HepG2 (cell line): ENCODE data around the gene ANXA5. TPM values are rescaled to one million over a fixed set of nuclear protein-coding genes. Genes with fewer than 3 reads are reported as not detected.

Experiments
- CBFB ChIP-seq: sonication (generic); formaldehyde crosslinking; IDR thresholded peaks from 2 replicates; pipeline ENCODE4 v1.4.0; 2020; ENCODE audit warnings: missing genetic modification reagents
- CCDC6 ChIP-seq: sonication (generic); formaldehyde crosslinking; IDR thresholded peaks from 2 replicates; pipeline ENCODE4 v1.8.1; 2022; ENCODE audit warnings: mild to moderate bottlenecking, missing genetic modification reagents, moderate library complexity
- GATAD1 ChIP-seq: IDR thresholded peaks from 2 replicates; pipeline ENCODE4 v1.6.1; 2016; ENCODE audit warnings: missing genetic modification reagents, missing compliant biosample characterization
- ISL2 ChIP-seq: sonication (generic); formaldehyde crosslinking; IDR thresholded peaks from 2 replicates; pipeline ENCODE4 v1.5.0; 2020; ENCODE audit warnings: missing genetic modification reagents
- KAT8 ChIP-seq: IDR thresholded peaks from 2 replicates; pipeline ENCODE4 v1.6.1; 2016; ENCODE audit warnings: missing genetic modification reagents, missing compliant biosample characterization
- NAIF1 ChIP-seq: sonication (generic); formaldehyde crosslinking; IDR thresholded peaks from 2 replicates; pipeline ENCODE4 v1.5.0; 2020; ENCODE audit warnings: mild to moderate bottlenecking, missing genetic modification reagents, borderline replicate concordance
- NR2F1 ChIP-seq, 2 experiments: fragments of 450-650 bp in 1 of 2; formaldehyde crosslinking in 1 of 2; IDR thresholded peaks; 2 replicates each; pipeline versions ENCODE4 v1.5.0 to v1.6.1; 2016 to 2020; ENCODE audit warnings: mild to moderate bottlenecking in 1 of 2, missing compliant biosample characterization in 1 of 2, missing genetic modification reagents in 1 of 2, moderate library complexity in 1 of 2
- RFX5 ChIP-seq: IDR thresholded peaks from 2 replicates; pipeline ENCODE4 v1.6.1; 2011; ENCODE audit warnings: low read depth, low read length, improper control_type of control experiment
- SP5 ChIP-seq: IDR thresholded peaks from 2 replicates; pipeline ENCODE4 v1.6.1; 2016; ENCODE audit warnings: low read depth, borderline replicate concordance
- TBX3 ChIP-seq: fragments of 450-650 bp; IDR thresholded peaks from 2 replicates; pipeline ENCODE4 v1.6.1; 2017; ENCODE audit warnings: antibody characterized with exemption, mild to moderate bottlenecking, inconsistent platforms, borderline replicate concordance
- YEATS4 ChIP-seq: sonication (generic); formaldehyde crosslinking; IDR thresholded peaks from 2 replicates; pipeline ENCODE4 v1.4.0; 2020; ENCODE audit warnings: missing genetic modification reagents, borderline replicate concordance
- ZNF558 ChIP-seq: sonication (generic); formaldehyde crosslinking; IDR thresholded peaks from 2 replicates; pipeline ENCODE4 v1.9.0; 2022; ENCODE audit warnings: mild to moderate bottlenecking, missing genetic modification reagents, borderline replicate concordance
- ZNF839 ChIP-seq: sonication (generic); formaldehyde crosslinking; IDR thresholded peaks from 2 replicates; pipeline ENCODE4 v1.4.0; 2020; ENCODE audit warnings: missing genetic modification reagents, mild to moderate bottlenecking, borderline replicate concordance
- polyA plus RNA-seq, 8 experiments: library from polyadenylated mRNA; depleted of rRNA in 3 of 8; stranded (reverse) in 7 of 8; unstranded in 1 of 8; fragments of >200 nt; fragmentation: Illumina TruSeq in 4 of 8; extraction: Trizol in 4 of 8; gene quantifications; 2 replicates each; pipeline versions ENCODE4 v1.2.1 to v1.2.3, GENCODE V29; 2011 to 2016; ENCODE audit warnings: low read depth in 4 of 8, missing spikeins in 1 of 8, mixed read lengths in 1 of 8; ENCODE audit not compliant: insufficient read depth in 1 of 8
- total RNA-seq, 5 experiments: library from RNA; depleted of rRNA; stranded (reverse); fragments of >200 nt; fragmentation: Illumina TruSeq; extraction: Trizol; gene quantifications; 2 replicates each; pipeline ENCODE4 v1.2.3, GENCODE V29; 2016; ENCODE audit warnings: low read depth in 1 of 5
- TF ChIP-seq, protein P1 (sequence below): sonication (generic); formaldehyde crosslinking; IDR thresholded peaks from 2 replicates; pipeline ENCODE4 v1.5.0; 2020; ENCODE audit warnings: mild to moderate bottlenecking, missing genetic modification reagents
- TF ChIP-seq, protein P2 (sequence below), 2 experiments: sonication (generic) in 1 of 2; formaldehyde crosslinking in 1 of 2; IDR thresholded peaks; 2 replicates each; pipeline versions ENCODE4 v1.4.0 to v1.6.1; 2018 to 2020; ENCODE audit warnings: missing genetic modification reagents in 2 of 2, borderline replicate concordance in 1 of 2, low read depth in 1 of 2, mild to moderate bottlenecking in 1 of 2, missing biosample characterization in 1 of 2
- TF ChIP-seq, protein P3 (sequence below): sonication (generic); formaldehyde crosslinking; IDR thresholded peaks from 2 replicates; pipeline ENCODE4 v1.4.0; 2020; ENCODE audit warnings: mild to moderate bottlenecking, missing genetic modification reagents
- TF ChIP-seq, protein P4 (sequence below): sonication (generic); formaldehyde crosslinking; conservative IDR thresholded peaks from 2 replicates; pipeline ENCODE4 v1.8.0; 2022; ENCODE audit warnings: low read depth, missing genetic modification reagents
- TF ChIP-seq, protein P5 (sequence below): sonication (generic); formaldehyde crosslinking; IDR thresholded peaks from 2 replicates; pipeline ENCODE4 v1.5.0; 2020; ENCODE audit warnings: missing genetic modification reagents

ANXA5 gene
- total and polyA plus RNA-seq, 2 of the 13 experiments (the other 11 are each of a cell fraction or from before 2014, with no cell fraction given): 209 to 342 TPM

DNA sequence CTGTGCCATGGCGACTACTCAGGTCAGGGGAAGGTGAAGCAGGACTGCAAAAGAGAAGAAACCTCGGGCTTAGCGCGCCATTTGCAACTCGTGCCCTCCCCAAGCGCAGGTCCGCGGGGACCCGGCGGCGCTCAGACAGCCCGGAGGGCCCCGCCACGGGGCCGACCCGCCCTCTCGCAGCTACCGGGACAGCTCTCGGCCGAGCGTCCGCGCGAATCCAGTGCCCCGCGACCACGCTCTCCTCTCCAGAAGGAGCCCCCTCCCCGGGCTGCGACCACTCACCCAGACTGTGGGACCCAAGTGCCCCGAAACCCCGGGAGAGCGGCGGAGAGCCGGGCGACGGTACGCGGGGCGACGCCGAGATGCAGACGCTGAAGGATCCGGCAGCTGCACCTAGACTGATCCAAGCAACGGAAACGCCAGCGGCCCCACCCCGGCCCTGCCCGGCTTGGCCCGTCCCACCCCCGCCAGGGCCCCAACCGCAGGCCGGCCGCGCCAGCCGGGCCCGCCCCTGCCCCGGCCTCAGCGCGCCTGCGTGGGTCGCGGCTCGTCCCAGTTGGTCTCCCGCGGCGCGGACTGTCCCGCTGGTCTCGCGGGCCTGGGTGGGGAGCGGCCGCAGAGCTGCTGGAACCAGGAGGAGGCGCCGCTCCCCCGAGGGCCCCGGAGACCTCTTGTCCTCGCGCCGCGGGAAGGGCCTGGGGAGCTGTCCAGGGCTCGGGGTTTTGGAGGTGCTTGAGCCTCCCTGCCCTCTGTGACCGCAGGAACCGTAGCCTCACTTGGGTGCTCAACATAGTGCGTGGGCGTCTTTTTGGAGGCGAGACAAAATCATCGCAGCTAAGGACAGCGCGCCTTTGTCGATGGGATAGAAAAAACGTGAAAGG is at the start of gene ANXA5 (continued):
- TF ChIP-seq, protein P1, sequence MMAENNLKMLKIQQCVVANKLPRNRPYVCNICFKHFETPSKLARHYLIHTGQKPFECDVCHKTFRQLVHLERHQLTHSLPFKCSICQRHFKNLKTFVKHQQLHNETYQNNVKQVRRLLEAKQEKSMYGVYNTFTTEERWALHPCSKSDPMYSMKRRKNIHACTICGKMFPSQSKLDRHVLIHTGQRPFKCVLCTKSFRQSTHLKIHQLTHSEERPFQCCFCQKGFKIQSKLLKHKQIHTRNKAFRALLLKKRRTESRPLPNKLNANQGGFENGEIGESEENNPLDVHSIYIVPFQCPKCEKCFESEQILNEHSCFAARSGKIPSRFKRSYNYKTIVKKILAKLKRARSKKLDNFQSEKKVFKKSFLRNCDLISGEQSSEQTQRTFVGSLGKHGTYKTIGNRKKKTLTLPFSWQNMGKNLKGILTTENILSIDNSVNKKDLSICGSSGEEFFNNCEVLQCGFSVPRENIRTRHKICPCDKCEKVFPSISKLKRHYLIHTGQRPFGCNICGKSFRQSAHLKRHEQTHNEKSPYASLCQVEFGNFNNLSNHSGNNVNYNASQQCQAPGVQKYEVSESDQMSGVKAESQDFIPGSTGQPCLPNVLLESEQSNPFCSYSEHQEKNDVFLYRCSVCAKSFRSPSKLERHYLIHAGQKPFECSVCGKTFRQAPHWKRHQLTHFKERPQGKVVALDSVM (CRISPR knock-in tag): 0 out of 2 replicates have a peak, but pooled peaks have one; percentile 21
- TF ChIP-seq ZNF839 (CRISPR knock-in tag) (no peak), CBFB (CRISPR knock-in tag) (no peak), SP5 (CRISPR knock-in tag) (no peak), ZNF558 (CRISPR knock-in tag) (peak; percentile 59; the same call in 1 of the 2 replicates), KAT8 (CRISPR knock-in tag) (0 out of 2 replicates have a peak, but pooled peaks have one; percentile 20), TBX3 (no peak), NR2F1 (CRISPR knock-in tag; IDR thresholded peaks at IDR 0.05) (no peak), RFX5 (no peak), GATAD1 (peak; percentile 58; the same call in 1 of the 2 replicates), NAIF1 (peak; percentile 74; the same call in 1 of the 2 replicates), ISL2 (CRISPR knock-in tag) (0 out of 2 replicates have a peak, but pooled peaks have one; percentile 23), YEATS4 (0 out of 2 replicates have a peak, but pooled peaks have one; percentile 60), CCDC6 (CRISPR knock-in tag) (peak; percentile 53; the same call in 1 of the 2 replicates)
- TF ChIP-seq, protein P2, sequence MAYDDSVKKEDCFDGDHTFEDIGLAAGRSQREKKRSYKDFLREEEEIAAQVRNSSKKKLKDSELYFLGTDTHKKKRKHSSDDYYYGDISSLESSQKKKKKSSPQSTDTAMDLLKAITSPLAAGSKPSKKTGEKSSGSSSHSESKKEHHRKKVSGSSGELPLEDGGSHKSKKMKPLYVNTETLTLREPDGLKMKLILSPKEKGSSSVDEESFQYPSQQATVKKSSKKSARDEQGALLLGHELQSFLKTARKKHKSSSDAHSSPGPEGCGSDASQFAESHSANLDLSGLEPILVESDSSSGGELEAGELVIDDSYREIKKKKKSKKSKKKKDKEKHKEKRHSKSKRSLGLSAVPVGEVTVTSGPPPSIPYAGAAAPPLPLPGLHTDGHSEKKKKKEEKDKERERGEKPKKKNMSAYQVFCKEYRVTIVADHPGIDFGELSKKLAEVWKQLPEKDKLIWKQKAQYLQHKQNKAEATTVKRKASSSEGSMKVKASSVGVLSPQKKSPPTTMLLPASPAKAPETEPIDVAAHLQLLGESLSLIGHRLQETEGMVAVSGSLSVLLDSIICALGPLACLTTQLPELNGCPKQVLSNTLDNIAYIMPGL (CRISPR knock-in tag; IDR thresholded peaks at IDR 0.05; ENCODE audit: borderline replicate concordance in 1 of 2, low read depth in 1 of 2): peak; percentile 3 to 43; a peak in 3 of 4 replicates
- TF ChIP-seq, protein P3, sequence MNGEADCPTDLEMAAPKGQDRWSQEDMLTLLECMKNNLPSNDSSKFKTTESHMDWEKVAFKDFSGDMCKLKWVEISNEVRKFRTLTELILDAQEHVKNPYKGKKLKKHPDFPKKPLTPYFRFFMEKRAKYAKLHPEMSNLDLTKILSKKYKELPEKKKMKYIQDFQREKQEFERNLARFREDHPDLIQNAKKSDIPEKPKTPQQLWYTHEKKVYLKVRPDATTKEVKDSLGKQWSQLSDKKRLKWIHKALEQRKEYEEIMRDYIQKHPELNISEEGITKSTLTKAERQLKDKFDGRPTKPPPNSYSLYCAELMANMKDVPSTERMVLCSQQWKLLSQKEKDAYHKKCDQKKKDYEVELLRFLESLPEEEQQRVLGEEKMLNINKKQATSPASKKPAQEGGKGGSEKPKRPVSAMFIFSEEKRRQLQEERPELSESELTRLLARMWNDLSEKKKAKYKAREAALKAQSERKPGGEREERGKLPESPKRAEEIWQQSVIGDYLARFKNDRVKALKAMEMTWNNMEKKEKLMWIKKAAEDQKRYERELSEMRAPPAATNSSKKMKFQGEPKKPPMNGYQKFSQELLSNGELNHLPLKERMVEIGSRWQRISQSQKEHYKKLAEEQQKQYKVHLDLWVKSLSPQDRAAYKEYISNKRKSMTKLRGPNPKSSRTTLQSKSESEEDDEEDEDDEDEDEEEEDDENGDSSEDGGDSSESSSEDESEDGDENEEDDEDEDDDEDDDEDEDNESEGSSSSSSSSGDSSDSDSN (CRISPR knock-in tag): peak; percentile 89; the same call in 1 of the 2 replicates
- TF ChIP-seq, protein P4, sequence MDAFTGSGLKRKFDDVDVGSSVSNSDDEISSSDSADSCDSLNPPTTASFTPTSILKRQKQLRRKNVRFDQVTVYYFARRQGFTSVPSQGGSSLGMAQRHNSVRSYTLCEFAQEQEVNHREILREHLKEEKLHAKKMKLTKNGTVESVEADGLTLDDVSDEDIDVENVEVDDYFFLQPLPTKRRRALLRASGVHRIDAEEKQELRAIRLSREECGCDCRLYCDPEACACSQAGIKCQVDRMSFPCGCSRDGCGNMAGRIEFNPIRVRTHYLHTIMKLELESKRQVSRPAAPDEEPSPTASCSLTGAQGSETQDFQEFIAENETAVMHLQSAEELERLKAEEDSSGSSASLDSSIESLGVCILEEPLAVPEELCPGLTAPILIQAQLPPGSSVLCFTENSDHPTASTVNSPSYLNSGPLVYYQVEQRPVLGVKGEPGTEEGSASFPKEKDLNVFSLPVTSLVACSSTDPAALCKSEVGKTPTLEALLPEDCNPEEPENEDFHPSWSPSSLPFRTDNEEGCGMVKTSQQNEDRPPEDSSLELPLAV (CRISPR knock-in tag): no peak
- TF ChIP-seq, protein P5, sequence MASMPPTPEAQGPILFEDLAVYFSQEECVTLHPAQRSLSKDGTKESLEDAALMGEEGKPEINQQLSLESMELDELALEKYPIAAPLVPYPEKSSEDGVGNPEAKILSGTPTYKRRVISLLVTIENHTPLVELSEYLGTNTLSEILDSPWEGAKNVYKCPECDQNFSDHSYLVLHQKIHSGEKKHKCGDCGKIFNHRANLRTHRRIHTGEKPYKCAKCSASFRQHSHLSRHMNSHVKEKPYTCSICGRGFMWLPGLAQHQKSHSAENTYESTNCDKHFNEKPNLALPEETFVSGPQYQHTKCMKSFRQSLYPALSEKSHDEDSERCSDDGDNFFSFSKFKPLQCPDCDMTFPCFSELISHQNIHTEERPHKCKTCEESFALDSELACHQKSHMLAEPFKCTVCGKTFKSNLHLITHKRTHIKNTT (CRISPR knock-in tag): no peak
